GM18867 (cell line): ENCODE measurements around the gene TLNRD1.
A peak's percentile ranks its signal among the peaks of the same experiment; 100 is the strongest.
"Not testable (repeated sequence)": the region's sequence is repeated elsewhere in the genome, so short reads cannot be mapped to it uniquely, and the experiment has no call there.

Source experiments
- ATAC-seq: cut with Tn5 transposase; IDR thresholded peaks from one replicate; pipeline ENCODE4 v1.9.1; 2021; ENCODE audit warnings: mild to moderate bottlenecking, moderate library complexity; ENCODE audit not compliant: unreplicated experiment

Gene TLNRD1

GRCh38 chr15:81000624-81001151 lies at the start of gene TLNRD1:
Gene TLNRD1, plus strand, starts transcription at chr15:81000923. Its CDS starts 1,349 bp downstream, at chr15:81002272.
- peak; percentile 61 for ATAC-seq

- ATAC-seq, result no peak
These were observed 48.8 kb upstream of the TLNRD1 start for GRCh38 chr15:80951941-80952340.

- ATAC-seq, result no peak
These were observed 47.4 kb upstream of the TLNRD1 start for GRCh38 chr15:80953001-80953952.

- ATAC-seq, result no peak
These were observed 46.6 kb upstream of the TLNRD1 start for GRCh38 chr15:80953953-80954778.

- not testable (repeated sequence) for ATAC-seq
These were observed 44.9 kb upstream of the TLNRD1 start for GRCh38 chr15:80955571-80956452.

GRCh38 chr15:80957556-80957955 lies 43.2 kb upstream of the TLNRD1 start:
- ATAC-seq, result no peak

GRCh38 chr15:80957976-80958375 lies 42.7 kb upstream of the TLNRD1 start:
- ATAC-seq, result no peak

GRCh38 chr15:80958818-80959495 lies 41.8 kb upstream of the TLNRD1 start:
- ATAC-seq, result no peak

- ATAC-seq, result not testable (repeated sequence)
These were observed 35.3 kb upstream of the TLNRD1 start for GRCh38 chr15:80965454-80965853.

- no peak for ATAC-seq
These were observed 34.1 kb upstream of the TLNRD1 start for GRCh38 chr15:80966431-80967197.

- ATAC-seq, result no peak
These were observed 33.3 kb upstream of the TLNRD1 start for GRCh38 chr15:80967451-80967850.

- ATAC-seq, result no peak
These were observed 32.7 kb upstream of the TLNRD1 start for GRCh38 chr15:80967991-80968510.

- ATAC-seq, result no peak
These were observed 31.4 kb upstream of the TLNRD1 start for GRCh38 chr15:80969316-80969715.

GRCh38 chr15:80970018-80970657 lies 30.6 kb upstream of the TLNRD1 start:
- no peak for ATAC-seq

- ATAC-seq, result no peak
These were observed 30.1 kb upstream of the TLNRD1 start for GRCh38 chr15:80970658-80971057.

- no peak for ATAC-seq
These were observed 29.6 kb upstream of the TLNRD1 start for GRCh38 chr15:80971143-80971542.

- ATAC-seq, result no peak
These were observed 28.4 kb upstream of the TLNRD1 start for GRCh38 chr15:80972276-80972675.

- no peak for ATAC-seq
These were observed 25.8 kb upstream of the TLNRD1 start for GRCh38 chr15:80974914-80975313.
